HCT116 (cell line): Measurements from ENCODE around the gene PSMC6. TPM values are rescaled to one million over a fixed set of nuclear protein-coding genes. Genes with fewer than 3 reads are reported as not detected.

Source experiments
- ATAC-seq: fragments of 200-7000 bp; cut with Tn5 transposase; 2 replicates; pipeline ENCODE4 v1.9.1; 2020; ENCODE audit warnings: mild to moderate bottlenecking, moderate library complexity
- BruUV-seq: library from RNA; stranded (reverse); fragments of 400-500 nt; replicated peaks from 2 replicates; lab custom pipeline; 2021; lab: Mats Ljungman, UMichigan
- CTCF ChIA-PET: fragments of 300-600 bp; sonication (Branson Sonifier 250); formaldehyde crosslinking; loops from one replicate; lab custom pipeline; 2021; ENCODE audit warnings: antibody characterized with exemption; lab: Charles Lee
- POLR2A ChIA-PET: fragments of 300-600, 350-600 bp; sonication (Branson Sonifier 250); formaldehyde crosslinking; loops from one replicate; lab custom pipeline; 2021; ENCODE audit warnings: antibody characterized with exemption; lab: Charles Lee
- RAD21 ChIA-PET, 2 experiments: fragments of 300-600 bp; sonication (Branson Sonifier 250); formaldehyde crosslinking; loops; one replicate each; lab custom pipeline; 2023; ENCODE audit warnings: low total read pairs in 2 of 2; ENCODE audit not compliant: uncharacterized antibody in 2 of 2, unreplicated experiment in 2 of 2, low non-redundant PET in 1 of 2; lab: Charles Lee
- DNase-seq: peaks from one replicate; pipeline ENCODE4 v3.0.0-alpha.2; 2010; ENCODE audit warnings: low read depth, low spot score
- H2AFZ ChIP-seq: fragments of 200-600 bp; shearing (Covaris generic), sonication (generic); 2 replicates; pipeline ENCODE4 v1.6.1; 2017; ENCODE audit warnings: low read depth, mixed run types, mixed read lengths, antibody characterized with exemption, low read length; ENCODE audit not compliant: poor library complexity, severe bottlenecking
- H3K27ac ChIP-seq: 2 replicates; pipeline ENCODE4 v1.5.1; 2012; ENCODE audit warnings: low read depth, low read length
- H3K27me3 ChIP-seq: fragments of 200-600 bp; sonication (generic); 2 replicates; pipeline ENCODE4 v1.6.1; 2016; ENCODE audit warnings: mixed run types, low read length, mixed read lengths; ENCODE audit not compliant: insufficient read depth
- H3K36me3 ChIP-seq, 2 experiments: fragments of 200-500 bp in 1 of 2; fragments of 200-600 bp in 1 of 2; sonication (Bioruptor generic) in 1 of 2; sonication (generic) in 1 of 2; 2 replicates each; pipeline versions ENCODE4 v1.5.1 to v1.6.1; 2014 to 2016; ENCODE audit warnings: low read length in 2 of 2, inconsistent platforms in 1 of 2, mixed read lengths in 1 of 2, mixed run types in 1 of 2; ENCODE audit not compliant: insufficient read depth in 2 of 2, control insufficient read depth in 1 of 2
- H3K4me1 ChIP-seq, 2 experiments: fragments of 200-600 bp in 1 of 2; sonication (generic) in 1 of 2; 2 replicates each; pipeline versions ENCODE4 v1.5.1 to v1.6.1; 2012 to 2017; ENCODE audit warnings: low read length in 2 of 2, inconsistent platforms in 1 of 2, mild to moderate bottlenecking in 1 of 2, mixed read lengths in 1 of 2, mixed run types in 1 of 2, moderate library complexity in 1 of 2; ENCODE audit not compliant: insufficient read depth in 2 of 2, control insufficient read depth in 1 of 2
- H3K4me2 ChIP-seq: fragments of 200-600 bp; sonication (generic); 2 replicates; pipeline ENCODE4 v1.6.1; 2017; ENCODE audit warnings: mixed run types, low read length, mixed read lengths
- H3K4me3 ChIP-seq, 2 experiments: fragments of 200-600 bp in 1 of 2; sonication (generic) in 1 of 2; replicated peaks in 1 of 2; 2 replicates each; pipeline ENCODE4 v1.5.1; 2011 to 2016; ENCODE audit warnings: low read length in 2 of 2, control low read depth in 1 of 2, low read depth in 1 of 2, mild to moderate bottlenecking in 1 of 2, mixed read lengths in 1 of 2, mixed run types in 1 of 2
- H3K79me2 ChIP-seq: fragments of 200-600 bp; sonication (generic); 2 replicates; pipeline ENCODE4 v1.6.1; 2017; ENCODE audit warnings: mild to moderate bottlenecking, mixed run types, low read length, moderate library complexity, mixed read lengths; ENCODE audit not compliant: insufficient read depth
- H3K9ac ChIP-seq: fragments of 200-600 bp; sonication (generic); 2 replicates; pipeline ENCODE4 v1.6.1; 2016; ENCODE audit warnings: low read length, mixed read lengths
- H3K9me2 ChIP-seq: fragments of 200-600 bp; sonication (generic), shearing (Covaris generic); 2 replicates; pipeline ENCODE4 v1.6.1; 2017; ENCODE audit warnings: mixed run types, mild to moderate bottlenecking, moderate library complexity; ENCODE audit not compliant: insufficient read depth
- H3K9me3 ChIP-seq, 2 experiments: fragments of 200-500 bp in 1 of 2; fragments of 200-600 bp in 1 of 2; sonication (Bioruptor generic) in 1 of 2; sonication (generic) in 1 of 2; 2 replicates each; pipeline ENCODE4 v1.6.1; 2014 to 2017; ENCODE audit warnings: low read length in 2 of 2, mixed read lengths in 2 of 2, inconsistent platforms in 1 of 2, low read depth in 1 of 2, mild to moderate bottlenecking in 1 of 2, mixed run types in 1 of 2, moderate library complexity in 1 of 2; ENCODE audit not compliant: control insufficient read depth in 1 of 2, insufficient read depth in 1 of 2
- H4K20me1 ChIP-seq: fragments of 200-600 bp; sonication (generic), shearing (Covaris generic); 2 replicates; pipeline ENCODE4 v1.6.1; 2017; ENCODE audit warnings: mixed run types, mild to moderate bottlenecking, moderate library complexity; ENCODE audit not compliant: insufficient read depth
- CBX3 ChIP-seq: IDR thresholded peaks from 2 replicates; pipeline ENCODE4 v1.6.1; 2012; ENCODE audit warnings: low read depth
- CTCF ChIP-seq, 3 experiments: fragments of 200-600 bp in 1 of 3; sonication (generic) in 1 of 3; IDR thresholded peaks in 2 of 3; conservative IDR thresholded peaks in 1 of 3; 2 replicates each; pipeline ENCODE4 v1.5.1; 2012 to 2017; ENCODE audit warnings: low read depth in 2 of 3, low read length in 2 of 3, antibody characterized with exemption in 1 of 3, borderline replicate concordance in 1 of 3, control low read depth in 1 of 3, mild to moderate bottlenecking in 1 of 3, mixed read lengths in 1 of 3, mixed run types in 1 of 3, moderate library complexity in 1 of 3; ENCODE audit not compliant: insufficient read depth in 1 of 3
- EGR1 ChIP-seq: IDR thresholded peaks from 2 replicates; pipeline ENCODE4 v1.6.1; 2012; ENCODE audit warnings: low read depth
- ELF1 ChIP-seq: IDR thresholded peaks from 2 replicates; pipeline ENCODE4 v1.6.1; 2012; ENCODE audit warnings: low read depth, borderline replicate concordance
- EZH2 ChIP-seq: fragments of 200-600 bp; sonication (generic); IDR thresholded peaks from 2 replicates; pipeline ENCODE4 v1.6.1; 2017; ENCODE audit warnings: antibody characterized with exemption, mixed run types
- FOSL1 ChIP-seq: IDR thresholded peaks from 2 replicates; pipeline ENCODE4 v1.6.1; 2012; ENCODE audit warnings: low read depth
- JUND ChIP-seq: IDR thresholded peaks from 2 replicates; pipeline ENCODE4 v1.6.1; 2012
- MAX ChIP-seq: IDR thresholded peaks from 2 replicates; pipeline ENCODE4 v1.6.1; 2012
- POLR2A ChIP-seq: IDR thresholded peaks from 2 replicates; pipeline ENCODE4 v1.7.0; 2011; ENCODE audit warnings: borderline replicate concordance; ENCODE audit not compliant: insufficient read depth, insufficient read length; ENCODE audit errors: extremely low read depth
- RAD21 ChIP-seq: IDR thresholded peaks from 2 replicates; pipeline ENCODE4 v1.6.1; 2012; ENCODE audit warnings: low read depth, mild to moderate bottlenecking
- SRF ChIP-seq: IDR thresholded peaks from 2 replicates; pipeline ENCODE4 v1.6.1; 2012; ENCODE audit warnings: low read depth
- TCF7L2 ChIP-seq: IDR thresholded peaks from 2 replicates; pipeline ENCODE4 v1.7.0; 2011; ENCODE audit warnings: borderline replicate concordance, inconsistent platforms; ENCODE audit not compliant: insufficient read depth, insufficient read length; ENCODE audit errors: extremely low read depth
- YY1 ChIP-seq: IDR thresholded peaks from 2 replicates; pipeline ENCODE4 v1.6.1; 2011; ENCODE audit warnings: low read length, low read depth, moderate library complexity, mild to moderate bottlenecking; ENCODE audit not compliant: insufficient replicate concordance; ENCODE audit errors: extremely low read depth
- ZFX ChIP-seq: fragments of 450-650 bp; IDR thresholded peaks from 2 replicates; pipeline ENCODE4 v1.6.1; 2017
- intact Hi-C: fragments of 100-400 bp; cut with micrococcal nuclease; formaldehyde crosslinking; loops from 2 replicates; pipeline ENCODE4 v1.10.0; 2022
- total RNA-seq: library from RNA; stranded (reverse); gene quantifications from one replicate; pipeline ENCODE4 v1.2.1, GENCODE V29; 2021; ENCODE audit not compliant: unreplicated experiment

Gene PSMC6
- total RNA-seq, 1 experiment from 2014 or later, result 71.7 TPM

GRCh38 chr14:52660832-52661231 lies 46.2 kb upstream of the PSMC6 start:
- POLR2A ChIA-PET, result interaction anchor here (0.6 kb wide), 1 partner anchor 71 kb away, joined by 3 read pairs; no protein-coding TSS in a partner anchor
- CTCF ChIA-PET, result no interaction called here

GRCh38 chr14:52661314-52661713 lies 45.7 kb upstream of the PSMC6 start:
- Histone ChIP-seq H3K27me3 (no peaks in the 10 kb centered on the region), H3K79me2 (peaks cover 8% of the 10 kb centered on the region), H3K4me2 (no peak overlapping the region), H3K4me1 (no peaks in the 10 kb centered on the region), H4K20me1 (no peaks in the 10 kb centered on the region), H3K9ac (no peak overlapping the region), H3K36me3 (peaks cover 11 to 17% of the 10 kb centered on the region in 2 experiments), H2AFZ (no peak overlapping the region), H3K9me2 (no peaks in the 10 kb centered on the region), H3K27ac (no peak overlapping the region), H3K4me3 (no peak overlapping the region), H3K9me3 (no peaks in the 10 kb centered on the region)
- ATAC-seq, result no peak
- DNase-seq, result no peak
- RAD21 ChIA-PET, result no interaction called here
- intact Hi-C loops, result no loop called here
- TF ChIP-seq YY1, result no peak
- TF ChIP-seq TCF7L2, result no peak
- TF ChIP-seq EZH2, result no peak
- no peak for TF ChIP-seq CTCF (IDR thresholded peaks at IDR 0.05 in 2 of 3, conservative IDR thresholded peaks at IDR 0.05 in 1 of 3; ENCODE audit: borderline replicate concordance in 1 of 3, insufficient read depth in 1 of 3, low read depth in 2 of 3, low read length in 2 of 3)
- TF ChIP-seq POLR2A, result no peak
- no peak for TF ChIP-seq JUND
- TF ChIP-seq SRF, result no peak
- POLR2A ChIA-PET, result no interaction called here
- no TSS peak for BruUV-seq
- CTCF ChIA-PET, result no interaction called here

More at GRCh38 chr14:52660832-52661231, 46.2 kb upstream of the PSMC6 start:
- H3K36me3 ChIP-seq, result peaks cover 9 to 13% of the 10 kb centered on the region in 2 experiments
- H3K4me2 ChIP-seq, result no peak overlapping the region
- no peak for ATAC-seq
- RAD21 ChIA-PET, result no interaction called here
- H3K4me3 ChIP-seq, result no peak overlapping the region
- no peaks in the 10 kb centered on the region for H3K9me2 ChIP-seq
- H3K9ac ChIP-seq, result no peak overlapping the region
- peaks cover 8% of the 10 kb centered on the region for H3K79me2 ChIP-seq
- no peaks in the 10 kb centered on the region for H3K4me1 ChIP-seq
- TF ChIP-seq EGR1 (no peak), POLR2A (no peak), SRF (no peak), MAX (no peak), ELF1 (no peak), CBX3 (no peak), ZFX (no peak), RAD21 (no peak), TCF7L2 (no peak), FOSL1 (no peak)
- TF ChIP-seq, all 23 proteins: peak for 0
- no peak for DNase-seq
- no TSS peak for BruUV-seq
- no peaks in the 10 kb centered on the region for H3K27me3 ChIP-seq
- no peak overlapping the region for H2AFZ ChIP-seq
- H3K9me3 ChIP-seq, result no peaks in the 10 kb centered on the region
- H4K20me1 ChIP-seq, result no peaks in the 10 kb centered on the region
- intact Hi-C loops, result no loop called here
- H3K27ac ChIP-seq, result no peak overlapping the region
